Ishikawa (cell line): ENCODE results near the gene EML1.

Experiments used
- CEBPB ChIP-seq: IDR thresholded peaks from 2 replicates; pipeline ENCODE4 v1.6.1; 2012
- EP300 ChIP-seq: IDR thresholded peaks from 2 replicates; pipeline ENCODE4 v1.6.1; 2012; ENCODE audit warnings: borderline replicate concordance
- RAD21 ChIP-seq: IDR thresholded peaks from 2 replicates; pipeline ENCODE4 v1.6.1; 2012; ENCODE audit warnings: low read depth
- TAF1 ChIP-seq: IDR thresholded peaks from 2 replicates; pipeline ENCODE4 v1.6.1; 2012; ENCODE audit warnings: low read depth, mild to moderate bottlenecking
- TF ChIP-seq, protein P1 (sequence below): IDR thresholded peaks from 2 replicates; pipeline ENCODE4 v1.6.1; 2012
- TF ChIP-seq, protein P2 (sequence below): IDR thresholded peaks from 2 replicates; pipeline ENCODE4 v1.6.1; 2012; ENCODE audit warnings: low read depth, mild to moderate bottlenecking
- TF ChIP-seq, protein P3 (sequence below): IDR thresholded peaks from 2 replicates; pipeline ENCODE4 v1.6.1; 2012

DNA sequence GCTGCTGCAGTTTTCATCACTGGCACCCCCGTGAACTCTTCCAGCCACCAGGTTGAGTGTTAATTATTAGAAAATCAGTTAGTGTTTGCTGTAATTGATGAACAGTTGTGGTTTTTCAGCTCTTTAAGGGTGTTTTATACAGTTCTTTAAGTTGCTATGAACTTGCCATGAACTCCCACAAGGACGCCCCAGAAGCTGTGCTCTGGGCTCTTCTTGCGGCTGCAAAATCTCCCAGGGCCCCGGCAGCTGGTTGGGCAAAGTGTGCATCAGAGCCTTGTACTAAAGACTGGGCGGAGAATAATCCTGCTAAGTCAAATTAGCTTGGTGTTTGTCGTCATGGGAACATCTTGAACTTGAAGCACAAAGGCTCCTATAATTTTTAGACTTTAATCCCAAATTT is 82.2 kb downstream of the EML1 start:
- TF ChIP-seq, protein P1, sequence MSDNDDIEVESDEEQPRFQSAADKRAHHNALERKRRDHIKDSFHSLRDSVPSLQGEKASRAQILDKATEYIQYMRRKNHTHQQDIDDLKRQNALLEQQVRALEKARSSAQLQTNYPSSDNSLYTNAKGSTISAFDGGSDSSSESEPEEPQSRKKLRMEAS = no peak
- TF ChIP-seq, protein P2, sequence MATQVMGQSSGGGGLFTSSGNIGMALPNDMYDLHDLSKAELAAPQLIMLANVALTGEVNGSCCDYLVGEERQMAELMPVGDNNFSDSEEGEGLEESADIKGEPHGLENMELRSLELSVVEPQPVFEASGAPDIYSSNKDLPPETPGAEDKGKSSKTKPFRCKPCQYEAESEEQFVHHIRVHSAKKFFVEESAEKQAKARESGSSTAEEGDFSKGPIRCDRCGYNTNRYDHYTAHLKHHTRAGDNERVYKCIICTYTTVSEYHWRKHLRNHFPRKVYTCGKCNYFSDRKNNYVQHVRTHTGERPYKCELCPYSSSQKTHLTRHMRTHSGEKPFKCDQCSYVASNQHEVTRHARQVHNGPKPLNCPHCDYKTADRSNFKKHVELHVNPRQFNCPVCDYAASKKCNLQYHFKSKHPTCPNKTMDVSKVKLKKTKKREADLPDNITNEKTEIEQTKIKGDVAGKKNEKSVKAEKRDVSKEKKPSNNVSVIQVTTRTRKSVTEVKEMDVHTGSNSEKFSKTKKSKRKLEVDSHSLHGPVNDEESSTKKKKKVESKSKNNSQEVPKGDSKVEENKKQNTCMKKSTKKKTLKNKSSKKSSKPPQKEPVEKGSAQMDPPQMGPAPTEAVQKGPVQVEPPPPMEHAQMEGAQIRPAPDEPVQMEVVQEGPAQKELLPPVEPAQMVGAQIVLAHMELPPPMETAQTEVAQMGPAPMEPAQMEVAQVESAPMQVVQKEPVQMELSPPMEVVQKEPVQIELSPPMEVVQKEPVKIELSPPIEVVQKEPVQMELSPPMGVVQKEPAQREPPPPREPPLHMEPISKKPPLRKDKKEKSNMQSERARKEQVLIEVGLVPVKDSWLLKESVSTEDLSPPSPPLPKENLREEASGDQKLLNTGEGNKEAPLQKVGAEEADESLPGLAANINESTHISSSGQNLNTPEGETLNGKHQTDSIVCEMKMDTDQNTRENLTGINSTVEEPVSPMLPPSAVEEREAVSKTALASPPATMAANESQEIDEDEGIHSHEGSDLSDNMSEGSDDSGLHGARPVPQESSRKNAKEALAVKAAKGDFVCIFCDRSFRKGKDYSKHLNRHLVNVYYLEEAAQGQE = no peak
- TF ChIP-seq RAD21 = no peak
- TF ChIP-seq, protein P3, sequence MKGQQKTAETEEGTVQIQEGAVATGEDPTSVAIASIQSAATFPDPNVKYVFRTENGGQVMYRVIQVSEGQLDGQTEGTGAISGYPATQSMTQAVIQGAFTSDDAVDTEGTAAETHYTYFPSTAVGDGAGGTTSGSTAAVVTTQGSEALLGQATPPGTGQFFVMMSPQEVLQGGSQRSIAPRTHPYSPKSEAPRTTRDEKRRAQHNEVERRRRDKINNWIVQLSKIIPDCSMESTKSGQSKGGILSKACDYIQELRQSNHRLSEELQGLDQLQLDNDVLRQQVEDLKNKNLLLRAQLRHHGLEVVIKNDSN = no peak
- TF ChIP-seq CEBPB = no peak
- TF ChIP-seq EP300 = no peak
- TF ChIP-seq TAF1 = no peak
